Breast epithelium (tissue), 4 donors: ENCODE results near the gene DSCAML1. TPM values are rescaled to one million over a fixed set of nuclear protein-coding genes. Genes with fewer than 3 reads are reported as not detected.

Experiments
- DNase-seq, 2 donors: peaks; one replicate each; pipeline ENCODE4 v3.0.0-alpha.2; 2019; ENCODE audit warnings: low spot score in 2 of 2
- H3K27ac ChIP-seq, 2 donors: fragments of 200-600 bp; sonication (generic) in 1 of 2; one replicate each; pipeline ENCODE4 v1.5.1; 2016 to 2019; ENCODE audit warnings: mild to moderate bottlenecking in 1 of 2
- H3K27me3 ChIP-seq, 2 donors: fragments of 200-600 bp; sonication (generic) in 1 of 2; one replicate each; pipeline versions ENCODE4 v1.5.1 to v1.6.0; 2017 to 2019; ENCODE audit warnings: control low read depth in 1 of 2, mild to moderate bottlenecking in 1 of 2
- H3K36me3 ChIP-seq: fragments of 200-600 bp; one replicate; pipeline ENCODE4 v1.5.1; 2019
- H3K4me1 ChIP-seq, 2 donors: fragments of 200-600 bp; sonication (generic); one replicate each; pipeline ENCODE4 v1.5.1; 2016 to 2019; ENCODE audit warnings: control low read depth in 1 of 2
- H3K4me3 ChIP-seq, 3 donors: fragments of 200-600 bp; sonication (generic); 1 replicate in 2 of 3; 2 replicates in 1 of 3; pipeline ENCODE4 v1.5.1; 2016 to 2019; ENCODE audit warnings: mild to moderate bottlenecking in 3 of 3, moderate library complexity in 2 of 3
- H3K9me3 ChIP-seq, 2 donors: fragments of 200-600 bp; sonication (generic) in 1 of 2; one replicate each; pipeline ENCODE4 v1.5.1; 2016 to 2019; ENCODE audit warnings: control low read depth in 1 of 2
- POLR2A ChIP-seq: fragments of 450-650 bp; IDR thresholded peaks from one replicate; pipeline ENCODE4 v1.6.1; 2016; ENCODE audit warnings: antibody characterized with exemption, mild to moderate bottlenecking, moderate library complexity
- POLR2AphosphoS5 ChIP-seq, 3 donors: sonication (generic); formaldehyde crosslinking; IDR thresholded peaks; one replicate each; pipeline ENCODE4 v1.6.1; 2017; ENCODE audit warnings: antibody characterized with exemption in 3 of 3
- intact Hi-C: fragments of 100-400 bp; cut with DNase I; formaldehyde crosslinking; loops from one replicate; pipeline ENCODE4 v1.15.1; 2023; ENCODE audit warnings: low total_unique reads
- total RNA-seq, 3 donors: library from RNA; depleted of rRNA; stranded (reverse); fragments of >200 nt; gene quantifications; one replicate each; pipeline ENCODE4 v1.1.0, GENCODE V29; 2016
- TF ChIP-seq, protein P1 (sequence below), 3 donors: fragments of 450-650 bp; IDR thresholded peaks; one replicate each; pipeline ENCODE4 v1.5.1; 2016 to 2017; ENCODE audit warnings: antibody characterized with exemption in 3 of 3, mild to moderate bottlenecking in 3 of 3, moderate library complexity in 3 of 3

The DSCAML1 gene
- total RNA-seq, 3 donors from 2014 or later = 0.33 to 1.8 (median 0.64) TPM

DNA sequence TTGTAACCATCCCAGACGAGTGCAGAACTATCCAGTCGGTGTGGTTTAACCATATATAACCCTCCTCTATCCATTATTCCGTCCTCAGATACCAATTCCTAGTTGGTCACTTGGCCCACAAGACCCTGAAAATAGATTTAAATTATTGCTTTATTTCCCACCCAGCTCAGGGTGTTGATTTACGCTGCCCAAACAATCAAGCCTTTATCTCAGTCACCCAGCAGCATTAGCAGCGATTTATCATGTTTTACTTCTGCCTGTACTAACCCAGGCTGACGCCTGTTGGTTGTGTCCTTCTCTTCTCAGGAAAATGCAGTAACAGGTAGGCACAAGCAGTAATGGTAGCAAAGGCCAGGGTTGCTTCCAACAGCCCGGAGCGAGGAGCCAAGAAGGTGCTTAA lies 81.2 kb downstream of the DSCAML1 start:
- intact Hi-C loops = no loop called here
- Histone ChIP-seq H3K9me3 (no peaks in the 10 kb centered on the region), H3K27me3 (no peaks in the 10 kb centered on the region), H3K4me1 (no peaks in the 10 kb centered on the region), H3K27ac (no peak overlapping the region), H3K4me3 (no peak overlapping the region), H3K36me3 (no peaks in the 10 kb centered on the region)
- DNase-seq = no peak
- TF ChIP-seq, protein P1, sequence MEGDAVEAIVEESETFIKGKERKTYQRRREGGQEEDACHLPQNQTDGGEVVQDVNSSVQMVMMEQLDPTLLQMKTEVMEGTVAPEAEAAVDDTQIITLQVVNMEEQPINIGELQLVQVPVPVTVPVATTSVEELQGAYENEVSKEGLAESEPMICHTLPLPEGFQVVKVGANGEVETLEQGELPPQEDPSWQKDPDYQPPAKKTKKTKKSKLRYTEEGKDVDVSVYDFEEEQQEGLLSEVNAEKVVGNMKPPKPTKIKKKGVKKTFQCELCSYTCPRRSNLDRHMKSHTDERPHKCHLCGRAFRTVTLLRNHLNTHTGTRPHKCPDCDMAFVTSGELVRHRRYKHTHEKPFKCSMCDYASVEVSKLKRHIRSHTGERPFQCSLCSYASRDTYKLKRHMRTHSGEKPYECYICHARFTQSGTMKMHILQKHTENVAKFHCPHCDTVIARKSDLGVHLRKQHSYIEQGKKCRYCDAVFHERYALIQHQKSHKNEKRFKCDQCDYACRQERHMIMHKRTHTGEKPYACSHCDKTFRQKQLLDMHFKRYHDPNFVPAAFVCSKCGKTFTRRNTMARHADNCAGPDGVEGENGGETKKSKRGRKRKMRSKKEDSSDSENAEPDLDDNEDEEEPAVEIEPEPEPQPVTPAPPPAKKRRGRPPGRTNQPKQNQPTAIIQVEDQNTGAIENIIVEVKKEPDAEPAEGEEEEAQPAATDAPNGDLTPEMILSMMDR (IDR thresholded peaks at IDR 0.05) = no peak
- no peak for TF ChIP-seq POLR2A
- no peak for TF ChIP-seq POLR2AphosphoS5 (IDR thresholded peaks at IDR 0.05)

DNA sequence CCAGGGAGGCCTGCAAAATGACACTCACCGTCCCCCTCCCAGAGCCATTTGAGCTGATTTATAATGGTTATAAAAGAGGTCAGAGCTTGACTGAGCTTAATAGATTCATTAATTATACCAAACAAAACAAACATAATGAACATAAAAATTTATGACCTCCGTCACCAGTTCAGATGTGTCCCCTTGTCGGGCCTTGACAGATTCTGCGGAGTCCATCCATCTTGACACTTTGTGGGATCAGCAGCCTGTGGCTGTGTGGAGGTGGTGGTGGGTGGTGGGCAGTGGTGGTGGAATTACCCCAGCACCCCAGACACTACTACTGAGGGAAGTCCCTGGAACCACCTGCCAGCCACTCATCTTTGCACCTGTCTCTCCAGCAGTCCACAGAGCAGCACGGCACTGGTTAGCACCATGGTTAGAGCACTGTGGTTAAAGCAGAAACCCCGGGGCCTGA lies 83.5 kb downstream of the DSCAML1 start:
- TF ChIP-seq POLR2A (no peak), POLR2AphosphoS5 (IDR thresholded peaks at IDR 0.05) (no peak)
- TF ChIP-seq, protein P1 (IDR thresholded peaks at IDR 0.05) = no peak
- Histone ChIP-seq H3K36me3 (no peaks in the 10 kb centered on the region), H3K27me3 (no peaks in the 10 kb centered on the region), H3K27ac (no peak overlapping the region), H3K4me1 (no peaks in the 10 kb centered on the region), H3K4me3 (no peak overlapping the region), H3K9me3 (no peaks in the 10 kb centered on the region)
- intact Hi-C loops = no loop called here
- no peak for DNase-seq

DNA sequence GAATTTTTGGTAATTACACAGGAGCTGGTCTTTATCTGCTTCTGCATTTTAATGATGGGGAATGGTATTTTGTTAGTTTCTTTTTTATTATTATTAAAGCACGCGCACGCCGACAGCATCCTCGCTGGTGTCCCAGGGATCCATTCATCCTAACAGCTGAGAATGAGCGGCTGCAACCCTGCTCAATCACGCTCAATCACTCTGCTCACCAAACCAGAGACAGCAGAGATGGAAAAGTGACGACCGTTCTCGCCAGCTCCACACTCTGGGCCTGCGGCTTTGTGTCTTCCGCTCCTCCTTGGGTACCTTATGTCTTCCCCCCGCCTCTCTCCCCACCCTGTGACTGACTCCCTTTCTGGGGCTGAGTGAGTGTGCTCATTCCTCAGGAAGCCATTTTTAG lies 84.5 kb downstream of the DSCAML1 start:
- no peak for DNase-seq
- TF ChIP-seq POLR2A (no peak), POLR2AphosphoS5 (IDR thresholded peaks at IDR 0.05) (no peak)
- TF ChIP-seq, protein P1 (IDR thresholded peaks at IDR 0.05) = no peak
- Histone ChIP-seq H3K27me3 (no peaks in the 10 kb centered on the region), H3K27ac (no peak overlapping the region), H3K4me3 (no peak overlapping the region), H3K4me1 (no peaks in the 10 kb centered on the region), H3K9me3 (no peaks in the 10 kb centered on the region), H3K36me3 (no peaks in the 10 kb centered on the region)
- intact Hi-C loops = no loop called here

DNA sequence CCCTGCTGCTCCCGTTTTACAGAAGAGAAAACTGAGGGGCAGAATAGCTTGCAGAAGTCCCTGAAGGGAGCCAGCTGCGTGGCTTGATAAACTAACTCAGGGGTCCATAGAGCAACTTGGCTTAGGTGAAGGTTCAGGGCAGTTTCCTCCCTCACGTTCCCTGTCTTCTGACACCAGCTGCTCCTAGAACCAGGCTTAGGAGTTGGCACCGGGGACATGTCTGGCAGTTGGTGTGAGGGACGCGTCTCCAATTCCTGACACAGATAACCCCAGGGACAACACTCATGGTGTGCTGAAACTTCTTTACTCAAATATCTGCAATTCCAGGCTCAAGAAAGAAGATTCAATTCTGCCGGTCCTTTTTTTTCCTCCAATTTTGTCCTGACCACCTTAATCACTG lies 85.7 kb downstream of the DSCAML1 start:
- TF ChIP-seq, protein P1 (IDR thresholded peaks at IDR 0.05) = no peak
- TF ChIP-seq POLR2AphosphoS5 (IDR thresholded peaks at IDR 0.05) = no peak
- no peak for TF ChIP-seq POLR2A
- no peak for DNase-seq
- intact Hi-C loops = no loop called here

DNA sequence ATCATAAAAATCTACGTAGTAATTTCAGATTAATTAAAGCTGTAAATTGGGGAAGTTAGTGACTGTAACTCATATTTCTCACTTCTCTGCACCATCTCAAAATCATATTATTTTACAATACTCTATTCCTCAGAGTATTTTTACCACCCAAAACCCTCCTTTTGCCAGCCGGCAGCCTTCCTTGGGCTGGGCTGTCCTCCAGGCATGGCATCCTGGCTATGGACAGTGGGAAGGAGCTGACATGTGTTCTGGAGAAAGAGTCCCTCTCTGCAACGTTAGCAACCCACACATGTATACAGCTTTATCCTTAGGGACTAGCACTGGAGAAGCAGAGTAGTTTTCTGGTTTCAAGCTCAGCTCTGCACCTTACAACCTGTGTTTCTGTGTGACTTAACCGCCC lies 86.8 kb downstream of the DSCAML1 start:
- intact Hi-C loops = no loop called here

More for the DNA sequence above, 85.7 kb downstream of the DSCAML1 start:
- Histone ChIP-seq H3K27me3 (no peaks in the 10 kb centered on the region), H3K9me3 (no peaks in the 10 kb centered on the region), H3K4me1 (no peaks in the 10 kb centered on the region), H3K36me3 (no peaks in the 10 kb centered on the region), H3K27ac (no peak overlapping the region), H3K4me3 (no peak overlapping the region)

More for the DNA sequence above, 86.8 kb downstream of the DSCAML1 start:
- DNase-seq = no peak
- no peaks in the 10 kb centered on the region for H3K36me3 ChIP-seq
- H3K4me3 ChIP-seq = no peak overlapping the region
- H3K27me3 ChIP-seq = no peaks in the 10 kb centered on the region
- TF ChIP-seq POLR2AphosphoS5 (IDR thresholded peaks at IDR 0.05) (no peak), POLR2A (no peak)
- TF ChIP-seq, protein P1 (IDR thresholded peaks at IDR 0.05) = no peak
- no peak overlapping the region for H3K27ac ChIP-seq
- no peaks in the 10 kb centered on the region for H3K4me1 ChIP-seq
- H3K9me3 ChIP-seq = no peaks in the 10 kb centered on the region
